HL-60 (cell line): ENCODE data around the gene OSBPL8.
"Not testable (repeated sequence)": the region's sequence is repeated elsewhere in the genome, so short reads cannot be mapped to it uniquely, and the experiment has no call there.

Experiments used
- DNase-seq, 2 experiments: peaks; one replicate each; pipeline ENCODE4 v3.0.0-alpha.2; 2010 to 2020; ENCODE audit warnings: low read depth in 1 of 2, low spot score in 1 of 2
- H3K27ac ChIP-seq: fragments of 250-450 bp; sonication (Bioruptor Pico); replicated peaks from 2 replicates; pipeline ENCODE4 v1.5.1; 2020; ENCODE audit warnings: mild to moderate bottlenecking, moderate library complexity
- H3K27me3 ChIP-seq: fragments of 250-450 bp; sonication (Bioruptor Pico); 2 replicates; pipeline ENCODE4 v1.5.1; 2021; ENCODE audit warnings: mild to moderate bottlenecking, moderate library complexity; ENCODE audit not compliant: insufficient read depth, poor library complexity, severe bottlenecking
- H3K4me3 ChIP-seq: replicated peaks from 2 replicates; pipeline ENCODE4 v1.5.1; 2011; ENCODE audit warnings: mild to moderate bottlenecking, control low read depth, low read length; ENCODE audit not compliant: insufficient read depth
- CTCF ChIP-seq: IDR thresholded peaks from one replicate; pipeline ENCODE4 v1.5.1; 2011; ENCODE audit warnings: low read length, control low read depth, inconsistent platforms; ENCODE audit not compliant: insufficient read depth
- GABPA ChIP-seq: IDR thresholded peaks from 2 replicates; pipeline ENCODE4 v1.6.1; 2012; ENCODE audit warnings: low read depth
- POLR2AphosphoS5 ChIP-seq: IDR thresholded peaks from 2 replicates; pipeline ENCODE4 v1.6.1; 2012; ENCODE audit warnings: low read depth
- SPI1 ChIP-seq: IDR thresholded peaks from 2 replicates; pipeline ENCODE4 v1.6.1; 2012; ENCODE audit warnings: low read depth, mild to moderate bottlenecking, borderline replicate concordance
- TF ChIP-seq, protein P1 (sequence below): IDR thresholded peaks from 2 replicates; pipeline ENCODE4 v1.6.1; 2012; ENCODE audit warnings: low read depth; ENCODE audit not compliant: insufficient replicate concordance

OSBPL8 gene

DNA sequence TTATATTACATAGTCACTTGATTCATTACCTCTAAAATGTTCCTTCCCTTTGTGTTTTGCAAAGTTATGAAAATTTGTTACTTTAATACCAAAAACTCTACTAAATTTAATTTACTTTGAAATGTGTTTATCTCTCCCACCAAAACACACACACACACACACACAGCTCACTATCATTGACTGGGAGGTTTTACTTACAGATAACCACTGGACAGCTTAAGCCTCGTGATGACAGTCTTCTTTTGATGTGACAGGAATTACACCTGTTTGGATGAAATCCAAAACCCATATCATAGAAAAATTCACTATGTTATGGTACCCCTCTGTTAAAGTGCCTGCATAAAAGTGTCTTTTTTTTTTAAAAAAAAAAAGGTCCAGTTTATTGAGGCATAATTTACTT is 227.0 kb downstream of the OSBPL8 start:
- TF ChIP-seq GABPA (no peak), SPI1 (no peak), CTCF (no peak)
- no peak for DNase-seq
- Histone ChIP-seq H3K4me3 (no peak overlapping the region), H3K27ac (no peak overlapping the region), H3K27me3 (no peaks in the 10 kb centered on the region)

GRCh38 chr12:76329606-76330005 is 230.0 kb downstream of the OSBPL8 start:
- Histone ChIP-seq H3K27ac (no peak overlapping the region), H3K4me3 (no peak overlapping the region), H3K27me3 (no peaks in the 10 kb centered on the region)
- no peak for TF ChIP-seq SPI1
- TF ChIP-seq GABPA: no peak
- TF ChIP-seq, protein P1, sequence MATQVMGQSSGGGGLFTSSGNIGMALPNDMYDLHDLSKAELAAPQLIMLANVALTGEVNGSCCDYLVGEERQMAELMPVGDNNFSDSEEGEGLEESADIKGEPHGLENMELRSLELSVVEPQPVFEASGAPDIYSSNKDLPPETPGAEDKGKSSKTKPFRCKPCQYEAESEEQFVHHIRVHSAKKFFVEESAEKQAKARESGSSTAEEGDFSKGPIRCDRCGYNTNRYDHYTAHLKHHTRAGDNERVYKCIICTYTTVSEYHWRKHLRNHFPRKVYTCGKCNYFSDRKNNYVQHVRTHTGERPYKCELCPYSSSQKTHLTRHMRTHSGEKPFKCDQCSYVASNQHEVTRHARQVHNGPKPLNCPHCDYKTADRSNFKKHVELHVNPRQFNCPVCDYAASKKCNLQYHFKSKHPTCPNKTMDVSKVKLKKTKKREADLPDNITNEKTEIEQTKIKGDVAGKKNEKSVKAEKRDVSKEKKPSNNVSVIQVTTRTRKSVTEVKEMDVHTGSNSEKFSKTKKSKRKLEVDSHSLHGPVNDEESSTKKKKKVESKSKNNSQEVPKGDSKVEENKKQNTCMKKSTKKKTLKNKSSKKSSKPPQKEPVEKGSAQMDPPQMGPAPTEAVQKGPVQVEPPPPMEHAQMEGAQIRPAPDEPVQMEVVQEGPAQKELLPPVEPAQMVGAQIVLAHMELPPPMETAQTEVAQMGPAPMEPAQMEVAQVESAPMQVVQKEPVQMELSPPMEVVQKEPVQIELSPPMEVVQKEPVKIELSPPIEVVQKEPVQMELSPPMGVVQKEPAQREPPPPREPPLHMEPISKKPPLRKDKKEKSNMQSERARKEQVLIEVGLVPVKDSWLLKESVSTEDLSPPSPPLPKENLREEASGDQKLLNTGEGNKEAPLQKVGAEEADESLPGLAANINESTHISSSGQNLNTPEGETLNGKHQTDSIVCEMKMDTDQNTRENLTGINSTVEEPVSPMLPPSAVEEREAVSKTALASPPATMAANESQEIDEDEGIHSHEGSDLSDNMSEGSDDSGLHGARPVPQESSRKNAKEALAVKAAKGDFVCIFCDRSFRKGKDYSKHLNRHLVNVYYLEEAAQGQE: no peak
- TF ChIP-seq POLR2AphosphoS5: no peak
- no peak for TF ChIP-seq CTCF
- DNase-seq: no peak

GRCh38 chr12:76329159-76329558 is 230.4 kb downstream of the OSBPL8 start:
- Histone ChIP-seq H3K27me3 (no peaks in the 10 kb centered on the region), H3K4me3 (no peak overlapping the region), H3K27ac (no peak overlapping the region)
- no peak for DNase-seq
- TF ChIP-seq, protein P1: no peak
- TF ChIP-seq GABPA (no peak), POLR2AphosphoS5 (no peak), CTCF (no peak), SPI1 (no peak)

GRCh38 chr12:76319595-76320319 is 239.8 kb downstream of the OSBPL8 start:
- not testable (repeated sequence) for H3K4me3 ChIP-seq, H3K27me3 ChIP-seq, H3K27ac ChIP-seq, DNase-seq
